Endothelial cell of umbilical vein (primary cell): ENCODE data around the gene HOPX.

Experiments used
- EZH2 ChIP-seq: IDR thresholded peaks from 2 replicates; pipeline ENCODE4 v1.6.1; 2012; ENCODE audit warnings: borderline replicate concordance, low read depth, mild to moderate bottlenecking, moderate library complexity, low read length, inconsistent platforms; ENCODE audit not compliant: severe bottlenecking
- POLR2A ChIP-seq: IDR thresholded peaks from 2 replicates; pipeline ENCODE4 v1.6.1; 2012; ENCODE audit warnings: low read depth, mild to moderate bottlenecking, control low read depth, low read length
- TF ChIP-seq, protein P1 (sequence below), 2 donors: IDR thresholded peaks; 1 replicate in 1 of 2; 2 replicates in 1 of 2; pipeline ENCODE4 v1.5.1; 2011; ENCODE audit warnings: low read length in 2 of 2, mild to moderate bottlenecking in 2 of 2, moderate library complexity in 2 of 2, control low read depth in 1 of 2, inconsistent platforms in 1 of 2, low read depth in 1 of 2; ENCODE audit not compliant: insufficient read depth in 1 of 2; ENCODE audit errors: extremely low read depth in 1 of 2

- TF ChIP-seq EZH2 = no peak
- TF ChIP-seq POLR2A = no peak
- TF ChIP-seq, protein P1, sequence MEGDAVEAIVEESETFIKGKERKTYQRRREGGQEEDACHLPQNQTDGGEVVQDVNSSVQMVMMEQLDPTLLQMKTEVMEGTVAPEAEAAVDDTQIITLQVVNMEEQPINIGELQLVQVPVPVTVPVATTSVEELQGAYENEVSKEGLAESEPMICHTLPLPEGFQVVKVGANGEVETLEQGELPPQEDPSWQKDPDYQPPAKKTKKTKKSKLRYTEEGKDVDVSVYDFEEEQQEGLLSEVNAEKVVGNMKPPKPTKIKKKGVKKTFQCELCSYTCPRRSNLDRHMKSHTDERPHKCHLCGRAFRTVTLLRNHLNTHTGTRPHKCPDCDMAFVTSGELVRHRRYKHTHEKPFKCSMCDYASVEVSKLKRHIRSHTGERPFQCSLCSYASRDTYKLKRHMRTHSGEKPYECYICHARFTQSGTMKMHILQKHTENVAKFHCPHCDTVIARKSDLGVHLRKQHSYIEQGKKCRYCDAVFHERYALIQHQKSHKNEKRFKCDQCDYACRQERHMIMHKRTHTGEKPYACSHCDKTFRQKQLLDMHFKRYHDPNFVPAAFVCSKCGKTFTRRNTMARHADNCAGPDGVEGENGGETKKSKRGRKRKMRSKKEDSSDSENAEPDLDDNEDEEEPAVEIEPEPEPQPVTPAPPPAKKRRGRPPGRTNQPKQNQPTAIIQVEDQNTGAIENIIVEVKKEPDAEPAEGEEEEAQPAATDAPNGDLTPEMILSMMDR (IDR thresholded peaks at IDR 0.05; ENCODE audit: extremely low read depth in 1 of 2, insufficient read depth in 1 of 2, low read depth in 1 of 2, low read length in 2 of 2) = no peak
Measured at GRCh38 chr4:56684320-56685050, 3.4 kb upstream of the HOPX start.
